IMR-90 (cell line): ENCODE data around the gene ZCCHC24. TPM values are rescaled to one million over a fixed set of nuclear protein-coding genes. Genes with fewer than 3 reads are reported as not detected.

Experiments used
- ATAC-seq: fragments of 200-7000 bp; cut with Tn5 transposase; 2 replicates; pipeline ENCODE4 v1.9.1; 2020; ENCODE audit warnings: low read depth, mild to moderate bottlenecking, moderate library complexity
- BruUV-seq: library from RNA; stranded (reverse); fragments of 400-500 nt; replicated peaks from 2 replicates; lab custom pipeline; 2021; lab: Mats Ljungman, UMichigan
- CTCF ChIA-PET: fragments of 300-600 bp; formaldehyde crosslinking; extraction: SDS; loops from one replicate; lab custom pipeline; 2021; ENCODE audit warnings: antibody characterized with exemption; lab: Yijun Ruan, JAX
- POLR2A ChIA-PET: fragments of 300-600 bp; sonication (Branson Sonifier 250); formaldehyde crosslinking; loops from one replicate; lab custom pipeline; 2022; ENCODE audit warnings: antibody characterized with exemption; ENCODE audit not compliant: unreplicated experiment; lab: Charles Lee
- DNase-seq: peaks from one replicate; pipeline ENCODE4 v3.0.0; 2013
- H2AFZ ChIP-seq: replicated peaks from 2 replicates; pipeline ENCODE3; 2013; ENCODE audit warnings: low read length, mild to moderate bottlenecking; ENCODE audit not compliant: poor library complexity
- H2AK5ac ChIP-seq: 2 replicates; pipeline ENCODE4 v1.6.1; 2013; ENCODE audit warnings: low read depth, low read length, inconsistent platforms
- H2AK9ac ChIP-seq: replicated peaks from 2 replicates; pipeline ENCODE3; 2013; ENCODE audit warnings: mild to moderate bottlenecking, low read depth, low read length, moderate library complexity; ENCODE audit not compliant: poor library complexity
- H2BK120ac ChIP-seq: 2 replicates; pipeline ENCODE4 v1.6.1; 2013; ENCODE audit warnings: low read depth, low read length, inconsistent platforms
- H2BK15ac ChIP-seq: 3 replicates; pipeline ENCODE4 v1.6.1; 2013; ENCODE audit warnings: low read depth, low read length, inconsistent platforms
- H2BK20ac ChIP-seq: 2 replicates; pipeline ENCODE4 v1.6.1; 2013; ENCODE audit warnings: low read depth, mild to moderate bottlenecking, inconsistent platforms, low read length, moderate library complexity
- H2BK5ac ChIP-seq: 2 replicates; pipeline ENCODE4 v1.6.1; 2013; ENCODE audit warnings: mild to moderate bottlenecking, low read depth, low read length, inconsistent platforms; ENCODE audit not compliant: poor library complexity, severe bottlenecking
- H3K14ac ChIP-seq: replicated peaks from 2 replicates; pipeline ENCODE4 v1.6.1; 2013; ENCODE audit warnings: low read depth, low read length, inconsistent platforms
- H3K18ac ChIP-seq: 2 replicates; pipeline ENCODE4 v1.6.1; 2013; ENCODE audit warnings: low read depth, low read length, control low read depth
- H3K23ac ChIP-seq: 2 replicates; pipeline ENCODE4 v1.6.1; 2013; ENCODE audit warnings: low read depth, low read length, inconsistent platforms
- H3K27ac ChIP-seq: 2 replicates; pipeline ENCODE4 v1.5.1; 2013; ENCODE audit warnings: mild to moderate bottlenecking, control low read depth, low read length; ENCODE audit not compliant: insufficient read depth
- H3K27me3 ChIP-seq: 2 replicates; pipeline ENCODE4 v1.6.1; 2013; ENCODE audit warnings: low read length; ENCODE audit not compliant: control insufficient read depth, insufficient read depth
- H3K36me3 ChIP-seq: 2 replicates; pipeline ENCODE4 v1.6.1; 2013; ENCODE audit warnings: low read length, mixed read lengths; ENCODE audit not compliant: control insufficient read depth, insufficient read depth
- H3K4ac ChIP-seq: 2 replicates; pipeline ENCODE4 v1.6.1; 2013; ENCODE audit warnings: low read depth, low read length, inconsistent platforms
- H3K4me1 ChIP-seq: 2 replicates; pipeline ENCODE4 v1.6.1; 2013; ENCODE audit warnings: low read length, mixed read lengths; ENCODE audit not compliant: control insufficient read depth, insufficient read depth
- H3K4me2 ChIP-seq: 2 replicates; pipeline ENCODE4 v1.6.1; 2013; ENCODE audit warnings: low read depth, mild to moderate bottlenecking, control low read depth, low read length, moderate library complexity
- H3K4me3 ChIP-seq: 2 replicates; pipeline ENCODE4 v1.5.1; 2013; ENCODE audit warnings: low read depth, mild to moderate bottlenecking, control low read depth, low read length, moderate library complexity; ENCODE audit not compliant: insufficient read depth
- H3K56ac ChIP-seq: 2 replicates; pipeline ENCODE4 v1.6.1; 2013; ENCODE audit warnings: low read length, inconsistent platforms; ENCODE audit not compliant: insufficient read depth; ENCODE audit errors: extremely low read depth
- H3K79me1 ChIP-seq, 2 experiments: 2 replicates each; pipeline ENCODE4 v1.6.1; 2013; ENCODE audit warnings: low read length in 2 of 2, inconsistent platforms in 1 of 2, low read depth in 1 of 2
- H3K9ac ChIP-seq: 2 replicates; pipeline ENCODE4 v1.6.1; 2013; ENCODE audit warnings: low read depth, low read length, control low read depth
- H3K9me1 ChIP-seq: 2 replicates; pipeline ENCODE4 v1.6.1; 2013; ENCODE audit warnings: low read length, inconsistent platforms; ENCODE audit not compliant: insufficient read depth
- H3K9me3 ChIP-seq: 2 replicates; pipeline ENCODE4 v1.6.1; 2013; ENCODE audit warnings: low read length; ENCODE audit not compliant: control insufficient read depth, insufficient read depth
- H4K20me1 ChIP-seq: 2 replicates; pipeline ENCODE4 v1.6.1; 2013; ENCODE audit warnings: low read length, inconsistent platforms; ENCODE audit not compliant: insufficient read depth
- H4K5ac ChIP-seq: 2 replicates; pipeline ENCODE4 v1.6.1; 2013; ENCODE audit warnings: mild to moderate bottlenecking, low read depth, low read length, control low read depth
- H4K8ac ChIP-seq, 2 experiments: 2 replicates each; pipeline ENCODE4 v1.6.1; 2013; ENCODE audit warnings: low read depth in 2 of 2, low read length in 2 of 2, control low read depth in 1 of 2, inconsistent platforms in 1 of 2
- H4K91ac ChIP-seq: 2 replicates; pipeline ENCODE4 v1.6.1; 2013; ENCODE audit warnings: low read depth, low read length, inconsistent platforms; ENCODE audit not compliant: insufficient read depth
- MAFK ChIP-seq: IDR thresholded peaks from 2 replicates; pipeline ENCODE4 v1.6.1; 2012; ENCODE audit warnings: low read depth, low read length, improper control_type of control experiment
- RFX5 ChIP-seq: IDR thresholded peaks from 2 replicates; pipeline ENCODE4 v1.8.0; 2012; ENCODE audit warnings: low read depth, mild to moderate bottlenecking, low read length, moderate library complexity
- SMC3 ChIP-seq: fragments of 150-350 bp; IDR thresholded peaks from 2 replicates; pipeline ENCODE4 v1.6.1; 2016; ENCODE audit warnings: low read depth, mild to moderate bottlenecking, antibody characterized with exemption, low read length, moderate library complexity
- USF2 ChIP-seq: fragments of 150-350 bp; IDR thresholded peaks from 2 replicates; pipeline ENCODE4 v1.6.1; 2017; ENCODE audit warnings: mild to moderate bottlenecking, antibody characterized with exemption, low read length, low read depth
- WGBS, 2 experiments: methylation state at CpG; one replicate each; pipeline versions ENCODE4 v1.1.5 to v1.1.7; 2013; ENCODE audit warnings: missing lambda C conversion rate in 2 of 2; ENCODE audit not compliant: insufficient read length in 1 of 2; ENCODE audit errors: extremely low coverage in 2 of 2; 5-methylcytosine and 5-hydroxymethylcytosine counted together
- dilution Hi-C: fragments of 300-500 bp; cut with HindIII; formaldehyde crosslinking; loops from one replicate; pipeline ENCODE4 v1.14.3; 2018; ENCODE audit warnings: low sequenced_read_pairs; ENCODE audit not compliant: unreplicated experiment
- in situ Hi-C: fragments of 300-500 bp; cut with MboI; formaldehyde crosslinking; loops from 3 replicates; pipeline ENCODE4 v1.14.3; 2019; ENCODE audit warnings: low sequenced_read_pairs, inconsistent platforms, mixed read lengths
- intact Hi-C: fragments of 100-400 bp; cut with micrococcal nuclease; formaldehyde crosslinking; loops from 2 replicates; pipeline ENCODE4 v1.10.0; 2022
- polyA plus RNA-seq, 3 experiments: library from polyadenylated mRNA; depleted of rRNA; stranded (reverse); fragments of >200 nt; gene quantifications; 2 replicates each; pipeline ENCODE4 v1.2.3, GENCODE V29; 2012; ENCODE audit warnings: low replicate concordance in 1 of 3
- total RNA-seq: library from RNA; depleted of rRNA; stranded (reverse); fragments of >200 nt; gene quantifications from 2 replicates; pipeline ENCODE4 v1.2.3, GENCODE V29; 2012

Gene ZCCHC24
- total and polyA plus RNA-seq, 2 of the 4 experiments (the other 2 are of a cell fraction) = 15.1 to 25.9 TPM

- Histone ChIP-seq H3K4me1 (no peaks in the 10 kb centered on the region; the same call in 1 of the 2 replicates), H2AFZ (no peak overlapping the region), H2AK5ac (no peak overlapping the region), H3K23ac (no peak overlapping the region), H3K9me3 (no peaks in the 10 kb centered on the region), H3K4me2 (no peak overlapping the region), H3K27ac (no peak overlapping the region), H3K56ac (no peak overlapping the region), H3K14ac (no peak overlapping the region), H2BK20ac (no peak overlapping the region), H4K8ac (no peak overlapping the region), H3K18ac (no peak overlapping the region), H3K79me1 (peaks cover 27 to 43% of the 10 kb centered on the region in 2 experiments), H2BK5ac (no peak overlapping the region), H3K9me1 (peaks cover 8% of the 10 kb centered on the region; the same call in 1 of the 2 replicates), H4K91ac (no peak overlapping the region), H4K20me1 (0 out of 2 replicates have a peak, but pooled peaks cover 3% of the 10 kb centered on the region), H4K5ac (no peak overlapping the region), H2BK15ac (no peak overlapping the region), H2AK9ac (no peak overlapping the region), H3K9ac (no peak overlapping the region), H2BK120ac (no peak overlapping the region), H3K36me3 (peaks cover 75% of the 10 kb centered on the region), H3K27me3 (no peaks in the 10 kb centered on the region), H3K4ac (no peak overlapping the region), H3K4me3 (no peak overlapping the region)
- no TSS peak for BruUV-seq
- no CpG with 5 or more reads among the region's 2 CpGs for WGBS, 2 experiments
- intact Hi-C loops (no loop called here), in situ Hi-C loops (loop anchor here (25.0 kb wide), 1 partner anchor 97 kb away; no protein-coding TSS in a partner anchor), dilution Hi-C loops (no loop called here)
- POLR2A ChIA-PET = no interaction called here
- TF ChIP-seq RFX5 (no peak), SMC3 (no peak), MAFK (no peak), USF2 (no peak)
- CTCF ChIA-PET = no interaction called here
- ATAC-seq (no peak), DNase-seq (no peak)
These were observed 55.4 kb downstream of the ZCCHC24 start for GRCh38 chr10:79390057-79390456.
